ENCODE results near the gene SPTBN5. TPM values are rescaled to one million over a fixed set of nuclear protein-coding genes. Genes with fewer than 3 reads are reported as not detected.

SPTBN5 gene
- total RNA-seq, 1 experiment from 2014 or later = 1.1 TPM

DNA sequence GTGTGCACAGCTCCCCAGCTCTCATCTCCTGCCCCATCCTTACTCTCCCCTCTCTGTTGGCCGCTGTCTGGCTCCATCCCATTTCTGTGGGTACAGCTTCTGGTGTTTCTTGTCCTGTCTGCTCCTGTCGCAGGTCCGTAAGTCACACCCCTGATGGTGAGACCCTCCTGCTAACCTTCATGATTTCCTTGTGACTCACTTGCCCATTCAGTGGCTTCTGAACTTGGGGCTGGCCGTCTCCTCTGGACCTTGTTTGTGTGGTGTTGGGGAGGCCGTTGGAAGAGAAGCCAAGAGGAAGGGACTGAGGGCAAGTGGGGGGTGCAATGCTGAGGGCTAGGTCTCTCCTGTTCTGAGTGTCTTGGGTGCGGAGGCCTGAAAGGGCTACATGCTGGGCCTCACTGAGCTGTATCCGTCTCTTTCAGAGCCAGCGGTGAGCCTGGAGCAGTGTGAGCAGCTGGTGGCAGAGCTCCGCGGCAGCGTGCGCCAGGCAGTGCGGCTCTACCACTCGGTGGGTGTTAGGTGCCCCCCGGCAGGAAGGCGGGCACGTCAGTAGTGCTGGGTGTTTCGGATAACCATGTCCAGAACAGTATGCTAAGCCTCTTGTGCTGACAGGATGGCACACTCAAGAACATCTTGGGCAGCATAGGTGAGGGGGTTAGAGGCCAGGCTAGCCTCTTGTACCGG is 69.6 kb downstream of the SPTBN5 start:
- no peak for DNase-seq (ENCODE audit: low read depth)

DNA sequence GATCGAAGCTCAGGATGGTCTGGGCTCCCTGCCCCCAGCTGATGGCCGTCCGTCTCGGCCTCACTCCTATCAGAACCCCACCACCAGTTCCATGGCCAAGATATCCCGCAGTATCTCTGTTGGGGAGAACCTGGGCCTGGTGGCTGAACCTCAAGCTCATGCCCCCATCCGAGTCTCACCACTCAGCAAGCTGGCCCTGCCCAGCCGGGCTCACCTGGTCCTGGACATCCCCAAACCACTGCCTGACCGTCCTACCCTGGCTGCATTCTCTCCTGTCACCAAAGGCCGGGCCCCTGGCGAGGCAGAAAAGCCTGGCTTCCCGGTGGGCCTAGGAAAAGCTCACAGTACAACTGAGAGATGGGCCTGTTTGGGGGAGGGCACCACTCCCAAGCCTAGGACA is 70.4 kb downstream of the SPTBN5 start:
- no peak for DNase-seq (ENCODE audit: low read depth)

DNA sequence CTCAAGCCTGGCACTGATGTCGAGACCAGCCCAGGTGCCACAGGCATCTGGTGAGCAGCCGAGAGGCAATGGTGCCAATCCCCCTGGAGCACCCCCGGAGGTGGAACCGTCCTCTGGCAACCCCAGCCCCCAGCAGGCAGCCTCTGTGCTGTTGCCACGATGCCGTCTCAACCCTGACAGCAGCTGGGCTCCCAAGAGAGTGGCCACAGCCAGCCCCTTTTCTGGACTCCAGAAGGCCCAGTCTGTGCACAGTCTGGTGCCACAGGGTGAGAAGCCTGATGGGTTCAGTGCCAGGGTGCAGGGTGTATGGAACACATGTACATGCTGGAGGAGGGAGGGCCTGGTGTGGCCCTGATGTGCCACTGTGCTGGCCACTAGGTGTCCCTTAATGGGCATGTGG is 70.9 kb downstream of the SPTBN5 start:
- no peak for DNase-seq (ENCODE audit: low read depth)

DNA sequence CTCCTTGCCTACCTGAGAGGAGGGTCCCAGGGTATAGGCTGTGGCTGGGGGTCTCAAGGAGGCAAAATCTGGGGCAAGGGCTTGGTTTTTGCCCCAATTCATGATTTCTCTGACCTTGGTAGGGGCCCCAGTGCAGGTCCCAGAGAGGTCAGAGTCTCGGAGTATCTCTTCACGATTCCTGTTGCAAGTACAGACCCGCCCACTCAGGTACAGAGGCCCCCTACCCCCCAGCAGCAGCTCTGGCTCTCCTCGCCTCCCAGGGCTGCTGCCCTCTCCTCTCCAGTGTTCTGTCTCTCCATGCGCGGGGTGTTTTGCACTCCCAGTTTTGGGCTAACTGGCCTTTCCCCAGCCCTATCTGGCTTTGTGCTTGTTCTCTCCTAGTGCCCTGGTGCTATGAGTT is 71.4 kb downstream of the SPTBN5 start:
- no peak for DNase-seq (ENCODE audit: low read depth)

DNA sequence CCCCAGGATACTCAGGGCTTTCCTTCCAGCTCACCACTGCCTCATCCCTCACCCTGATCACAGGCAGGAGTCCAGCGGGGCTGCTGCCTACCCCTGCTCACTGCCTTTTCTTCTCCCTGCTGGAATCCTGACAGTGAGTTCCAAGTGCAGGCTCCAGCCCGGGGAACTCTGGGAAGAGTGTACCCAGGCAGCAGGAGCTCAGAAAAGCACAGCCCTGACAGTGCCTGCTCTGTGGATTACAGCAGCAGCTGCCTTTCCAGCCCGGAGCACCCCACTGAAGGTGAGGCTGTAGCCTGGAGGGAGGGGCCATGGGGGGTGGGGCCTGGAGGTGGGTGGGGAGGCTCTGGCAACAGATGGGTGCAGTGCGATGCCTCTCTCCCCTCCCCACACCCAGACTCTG is 72.0 kb downstream of the SPTBN5 start:
- no peak for DNase-seq (ENCODE audit: low read depth)

DNA sequence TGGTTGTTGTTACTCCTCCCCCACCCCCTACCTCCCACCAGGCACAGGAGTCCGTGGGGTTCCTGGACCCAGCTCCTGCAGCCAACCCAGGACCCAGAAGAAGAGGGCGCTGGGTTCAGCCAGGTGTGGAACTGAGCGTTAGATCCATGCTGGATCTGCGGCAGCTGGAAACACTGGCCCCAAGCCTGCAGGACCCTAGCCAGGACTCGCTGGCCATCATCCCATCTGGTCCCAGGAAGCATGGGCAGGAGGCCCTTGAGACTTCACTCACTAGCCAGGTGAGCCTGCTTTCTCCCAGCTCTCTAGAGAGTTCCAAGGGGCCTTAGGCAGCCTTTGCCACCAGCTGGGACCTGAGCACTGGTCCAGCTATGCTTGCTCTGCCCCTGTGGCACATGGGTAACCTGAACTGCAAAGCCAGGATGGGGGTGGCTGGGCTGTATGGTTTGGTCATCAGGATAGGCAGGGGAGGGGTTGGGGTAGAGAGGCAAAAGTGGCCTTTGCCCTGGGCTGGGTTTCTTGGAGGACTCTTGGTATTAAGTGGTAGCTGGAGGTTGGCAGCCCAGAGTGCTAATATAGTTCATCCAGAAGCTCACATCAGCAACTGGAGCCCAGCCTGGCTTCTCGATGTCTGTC is 72.9 kb downstream of the SPTBN5 start:
- no peak for DNase-seq (ENCODE audit: low read depth)

DNA sequence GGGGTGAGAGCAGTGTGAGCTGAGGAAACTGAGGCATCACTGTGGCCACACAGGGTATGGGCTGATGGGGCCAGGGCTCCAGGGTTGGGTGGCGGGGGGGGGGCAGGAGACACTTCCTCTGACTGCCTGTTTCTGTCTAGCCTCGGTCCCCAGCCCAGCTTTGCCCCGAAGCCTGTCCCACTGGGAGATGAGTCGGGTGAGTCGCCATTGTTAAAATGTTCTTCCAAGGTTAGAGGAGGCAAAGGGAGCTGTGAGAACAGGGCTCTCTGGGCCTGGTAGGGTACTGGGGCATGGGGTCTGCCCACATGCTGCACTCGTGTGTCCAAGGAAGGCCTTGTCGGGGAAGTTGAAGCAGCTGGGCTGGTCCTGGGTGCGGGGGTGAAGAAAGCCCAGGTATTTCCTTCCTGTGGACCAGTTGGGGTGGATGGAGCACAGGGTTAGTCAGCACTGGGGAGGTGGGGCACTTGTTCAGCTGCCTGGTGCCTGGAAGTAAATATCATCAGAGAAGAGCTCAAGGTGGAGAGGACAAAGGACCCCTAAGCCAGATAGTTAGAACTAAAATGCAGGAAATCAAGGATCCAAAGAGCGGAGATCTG is 74.3 kb downstream of the SPTBN5 start:
- DNase-seq (ENCODE audit: low read depth) = no peak

DNA sequence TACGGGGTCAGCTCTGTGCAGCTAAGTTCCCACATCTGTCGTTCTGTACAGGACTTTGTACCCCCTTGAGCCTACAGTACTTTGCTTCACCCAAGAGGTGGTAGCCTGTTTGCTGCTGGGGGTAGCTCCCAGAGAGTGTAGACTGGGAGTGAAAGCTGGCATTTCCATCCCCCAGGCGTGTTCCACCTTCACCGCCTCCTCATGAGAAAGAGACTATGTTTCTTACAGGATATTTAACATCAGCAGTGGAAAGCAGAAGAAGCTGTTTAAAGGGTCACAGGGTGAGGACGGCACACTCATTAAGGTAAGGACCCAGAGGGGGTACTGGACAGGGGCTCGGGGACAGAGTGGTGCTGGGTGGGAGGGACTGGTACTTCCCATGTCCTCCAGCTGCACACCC is 76.1 kb downstream of the SPTBN5 start:
- no peak for DNase-seq (ENCODE audit: low read depth)

DNA sequence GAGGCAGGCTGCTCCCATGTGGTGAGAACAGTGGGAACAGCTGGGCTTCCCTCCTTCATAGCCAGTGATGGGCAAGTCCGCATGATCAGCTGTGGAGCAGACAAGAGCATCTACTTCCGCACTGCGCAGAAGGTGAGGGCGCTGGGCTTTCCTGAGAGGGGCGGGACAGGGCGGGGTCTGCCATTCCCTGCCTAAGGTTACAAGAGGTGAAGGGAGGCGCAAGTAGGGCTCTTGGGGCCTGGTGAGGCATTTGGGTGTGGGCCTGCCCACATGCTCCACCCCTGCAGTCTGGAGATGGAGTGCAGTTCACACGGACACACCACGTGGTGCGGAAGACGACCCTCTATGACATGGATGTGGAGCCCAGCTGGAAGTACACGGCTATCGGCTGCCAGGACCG is 76.5 kb downstream of the SPTBN5 start:
- no peak for DNase-seq (ENCODE audit: low read depth)

DNA sequence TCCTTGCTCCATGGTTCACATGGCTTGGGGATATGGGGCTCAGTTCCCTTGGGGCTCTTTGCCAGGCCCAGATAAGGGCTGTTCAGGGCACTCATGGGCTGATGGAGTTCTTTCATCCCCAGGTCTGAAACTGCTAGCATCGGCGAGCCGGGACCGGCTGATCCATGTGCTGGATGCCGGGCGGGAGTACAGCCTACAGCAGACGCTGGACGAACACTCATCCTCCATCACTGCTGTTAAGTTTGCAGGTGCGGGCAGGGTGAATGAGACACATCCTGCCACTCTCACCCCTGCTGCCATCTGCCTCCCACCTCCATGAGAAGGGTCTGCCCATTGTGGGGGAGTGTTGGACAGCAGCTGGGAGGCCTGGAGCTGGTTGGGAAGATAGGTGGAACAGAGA is 77.1 kb downstream of the SPTBN5 start:
- DNase-seq (ENCODE audit: low read depth) = no peak

DNA sequence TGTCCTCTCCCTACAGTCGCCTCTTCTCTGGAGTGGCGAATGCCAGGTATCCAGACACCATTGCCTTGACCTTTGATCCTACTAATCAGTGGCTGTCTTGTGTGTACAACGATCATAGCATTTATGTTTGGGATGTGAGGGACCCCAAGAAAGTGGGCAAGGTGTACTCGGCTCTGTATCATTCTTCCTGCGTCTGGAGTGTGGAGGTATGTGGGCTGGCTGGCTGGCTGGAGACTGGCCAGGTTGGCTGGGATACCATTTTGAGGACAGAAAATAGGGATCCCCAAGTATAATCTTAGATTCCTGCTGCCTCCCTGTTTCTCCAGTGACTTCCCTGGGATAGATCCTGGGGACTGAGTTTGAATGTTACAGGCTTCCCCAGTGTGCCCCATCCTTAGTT is 79.3 kb downstream of the SPTBN5 start:
- no peak for DNase-seq (ENCODE audit: low read depth)

DNA sequence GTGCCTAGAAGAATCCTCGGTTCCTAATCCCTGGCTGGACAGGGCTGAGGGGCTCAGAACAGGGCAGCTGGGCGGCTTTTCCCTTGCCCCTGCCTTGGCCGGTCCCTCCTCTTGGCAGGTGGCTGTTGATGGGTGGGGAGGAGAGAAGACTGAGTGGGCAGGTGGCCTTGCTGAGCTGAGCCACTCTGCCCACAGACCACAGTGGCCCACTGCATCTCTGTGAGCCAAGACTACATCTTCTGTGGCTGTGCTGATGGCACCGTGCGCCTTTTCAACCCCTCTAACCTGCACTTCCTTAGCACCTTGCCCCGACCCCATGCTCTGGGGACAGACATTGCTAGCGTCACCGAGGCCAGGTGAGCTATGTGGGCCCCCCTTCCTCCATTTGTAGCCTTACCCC is 80.4 kb downstream of the SPTBN5 start:
- no peak for DNase-seq (ENCODE audit: low read depth)

DNA sequence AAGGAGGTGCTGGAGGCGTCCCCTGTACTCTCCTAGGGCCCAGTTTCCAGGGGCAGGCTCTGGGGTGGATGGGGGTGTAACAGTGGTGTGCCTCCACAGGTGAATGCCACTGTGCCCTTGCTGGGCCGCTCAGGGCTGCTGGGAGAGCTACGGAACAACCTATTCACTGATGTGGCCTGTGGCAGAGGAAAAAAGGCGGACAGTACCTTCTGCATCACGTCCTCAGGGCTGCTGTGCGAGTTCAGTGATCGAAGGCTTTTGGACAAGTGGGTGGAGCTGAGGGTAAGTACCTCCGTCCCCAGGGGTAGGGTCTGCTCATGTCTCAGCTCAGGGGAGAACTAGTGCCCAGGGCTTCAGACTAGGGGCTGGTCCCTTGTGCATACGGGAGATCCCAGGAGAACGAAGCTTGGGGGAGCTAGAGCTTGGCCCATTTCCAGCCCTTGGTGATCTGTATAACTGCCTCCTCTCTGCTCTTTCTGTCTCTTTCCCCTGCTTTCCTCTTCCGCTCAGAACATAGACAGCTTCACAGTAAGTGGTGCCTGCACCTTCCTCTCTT is 81.0 kb downstream of the SPTBN5 start:
- DNase-seq (ENCODE audit: low read depth) = no peak

DNA sequence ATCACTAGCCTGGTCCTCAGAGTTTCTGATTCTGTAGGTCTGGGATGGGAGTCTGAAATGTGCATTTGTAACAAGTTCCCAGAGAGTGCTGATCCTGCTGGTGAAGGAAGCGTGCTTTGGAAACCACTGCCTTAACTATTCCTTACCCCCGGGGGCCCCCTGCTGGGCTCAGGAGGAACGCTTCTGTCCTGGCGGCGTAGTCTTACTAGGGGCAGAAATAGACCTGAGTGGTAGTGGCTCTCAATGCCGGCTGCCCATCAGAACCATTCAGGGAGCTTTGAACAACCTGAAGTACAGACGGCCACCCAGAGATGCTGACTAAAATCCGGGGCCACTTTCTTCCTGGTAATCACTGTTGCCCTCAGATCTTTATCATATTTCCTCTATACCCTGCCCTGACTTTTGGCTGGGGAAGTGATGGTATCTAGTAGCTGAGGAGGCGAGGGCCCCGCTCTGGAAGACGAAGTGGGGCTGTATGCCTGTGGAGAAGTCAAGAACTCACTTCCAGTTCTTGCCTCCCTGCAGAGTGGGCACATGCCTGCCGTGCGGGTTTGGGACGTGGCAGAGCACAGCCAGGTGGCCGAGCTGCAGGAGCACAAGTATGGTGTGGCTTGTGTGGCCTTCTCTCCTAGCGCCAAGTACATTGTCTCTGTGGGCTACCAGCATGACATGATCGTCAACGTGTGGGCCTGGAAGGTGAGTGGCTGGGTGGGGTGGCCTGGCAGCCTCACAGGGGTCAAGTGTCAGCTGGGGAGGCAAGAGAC is 82.2 kb downstream of the SPTBN5 start:
- DNase-seq (ENCODE audit: low read depth) = peak; percentile 71

DNA sequence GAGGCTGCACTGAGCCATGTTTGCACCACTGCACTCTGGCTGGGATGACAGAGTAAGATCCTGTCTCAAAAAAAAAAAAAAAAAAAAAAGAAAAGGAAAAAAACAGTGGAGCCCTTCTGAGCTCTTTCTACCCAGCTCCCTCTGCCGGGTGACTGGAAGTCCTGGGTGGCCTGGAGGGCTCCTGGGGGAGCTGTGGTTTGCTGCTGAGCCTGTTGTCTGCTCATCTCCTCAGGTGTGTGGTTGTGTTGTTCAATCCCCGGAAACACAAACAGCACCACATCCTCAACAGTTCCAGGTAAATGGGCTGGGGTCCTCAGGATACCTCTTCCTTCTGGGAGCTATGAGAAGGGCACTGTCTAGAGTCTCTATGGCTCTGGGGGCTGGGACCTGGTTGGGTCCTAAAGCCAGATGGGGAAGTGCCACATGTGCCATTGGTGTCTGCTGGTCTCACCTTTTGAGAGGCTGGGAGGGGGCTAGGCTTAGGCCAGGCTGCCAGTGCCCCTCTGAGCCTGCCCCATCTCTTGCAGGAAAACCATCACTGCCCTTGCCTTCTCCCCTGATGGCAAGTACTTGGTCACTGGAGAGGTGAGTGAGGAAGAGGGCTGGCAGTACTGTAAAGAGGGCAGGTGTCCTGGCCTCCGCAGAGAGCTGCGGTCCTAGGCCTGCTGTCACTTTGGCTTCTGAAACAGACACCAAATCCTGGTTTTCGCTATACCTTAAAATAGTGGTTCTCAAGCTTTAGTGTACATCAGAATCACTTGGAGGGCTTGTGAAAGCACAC is 83.0 kb downstream of the SPTBN5 start:
- DNase-seq (ENCODE audit: low read depth) = no peak

DNA sequence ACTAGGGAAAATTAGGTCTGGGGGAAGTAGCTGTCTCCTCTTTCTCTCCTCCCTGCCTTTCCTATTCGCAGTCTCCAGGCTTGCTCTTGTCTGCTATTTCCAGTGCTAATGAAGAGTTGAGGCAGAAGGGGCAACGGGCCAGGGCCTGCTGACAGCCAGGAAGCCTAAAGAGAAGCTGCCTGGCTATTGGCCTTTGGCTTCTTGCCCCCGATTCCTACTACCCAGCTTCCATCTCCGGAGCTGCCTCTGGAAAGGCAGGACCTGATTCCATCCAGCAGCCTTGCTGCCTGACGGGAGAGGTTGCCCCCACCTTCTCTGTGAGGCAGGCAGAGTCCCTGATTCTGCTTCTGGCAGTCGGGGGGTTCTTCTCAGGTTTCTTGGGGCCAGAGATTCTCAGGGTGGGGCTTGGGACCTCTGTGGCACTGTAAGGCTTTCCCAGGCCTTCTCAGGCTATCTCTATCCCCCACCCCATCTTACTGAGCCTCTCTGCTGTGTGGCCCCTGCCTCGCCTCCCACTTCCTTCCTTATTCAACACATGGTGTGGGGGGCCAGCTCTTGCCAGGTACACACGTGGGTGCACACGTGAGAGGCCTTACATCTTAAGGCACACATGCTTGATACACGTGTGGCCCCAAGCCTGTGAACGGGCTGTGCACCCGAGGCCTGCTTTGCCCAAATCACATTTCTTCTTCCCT is 84.2 kb downstream of the SPTBN5 start:
- DNase-seq (ENCODE audit: low read depth) = no peak

DNA sequence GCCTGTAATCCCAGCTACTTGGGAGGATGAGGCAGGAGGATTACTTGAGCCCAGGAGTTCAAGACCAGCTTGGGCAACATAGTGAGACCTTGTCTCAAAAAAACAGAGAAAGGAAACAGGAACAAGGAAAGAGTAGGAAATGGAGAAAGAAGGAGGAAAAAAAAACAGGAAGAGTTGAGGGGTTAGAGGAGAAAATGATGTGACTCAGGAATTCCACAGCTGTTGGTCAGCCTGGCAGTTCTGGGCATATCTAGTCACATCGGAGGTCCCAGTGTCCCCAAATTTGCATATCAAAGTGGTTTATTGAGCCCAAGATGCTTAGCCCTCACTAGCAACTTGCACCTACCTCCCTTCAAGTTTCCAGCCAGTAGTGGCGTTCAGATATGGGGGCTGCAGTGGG is 84.7 kb downstream of the SPTBN5 start:
- DNase-seq (ENCODE audit: low read depth) = peak; percentile 33

DNA sequence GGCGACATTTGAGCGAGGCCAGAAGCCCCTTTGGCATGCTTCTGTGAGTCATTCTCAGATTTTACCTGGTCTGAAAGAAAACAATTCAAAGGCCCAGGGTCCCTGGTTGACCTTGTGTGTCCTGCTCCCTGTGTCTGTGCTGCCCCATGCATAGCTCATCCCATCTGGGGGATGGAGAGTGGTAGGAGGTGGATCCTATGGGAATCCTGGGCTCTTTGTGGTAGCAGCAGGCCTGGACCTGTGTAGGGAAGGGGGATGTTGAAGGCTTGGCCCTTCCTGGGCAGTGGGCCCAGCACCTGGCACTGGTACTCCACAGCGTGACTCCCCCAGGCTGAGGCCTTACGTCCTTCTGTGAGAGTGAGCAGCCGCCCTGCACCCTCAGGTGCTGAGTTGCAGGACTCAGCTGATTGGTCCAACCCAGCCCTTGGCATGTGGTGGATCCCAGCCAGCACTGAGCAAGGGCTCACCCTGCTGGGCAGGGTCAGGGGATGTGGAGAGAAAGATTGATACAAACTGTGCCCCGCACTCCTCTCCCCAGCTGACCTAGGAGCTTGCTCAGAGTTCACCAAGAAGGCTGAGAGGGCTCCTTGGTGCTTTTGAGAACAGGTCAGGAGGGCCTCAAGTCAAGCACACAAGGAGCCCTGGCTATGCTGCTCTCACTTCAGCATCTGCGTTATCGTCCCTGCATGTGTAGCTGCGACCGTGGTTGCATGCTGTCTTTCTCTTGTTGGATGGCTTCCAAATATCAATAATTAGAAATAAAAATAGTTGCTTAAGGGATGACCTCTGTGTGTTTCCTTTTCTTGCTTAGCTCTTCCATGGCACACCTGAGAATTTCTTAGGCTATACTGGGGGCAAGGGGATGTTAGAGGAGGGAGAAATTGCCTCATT is 87.3 kb downstream of the SPTBN5 start:
- DNase-seq (ENCODE audit: low read depth) = no peak

DNA sequence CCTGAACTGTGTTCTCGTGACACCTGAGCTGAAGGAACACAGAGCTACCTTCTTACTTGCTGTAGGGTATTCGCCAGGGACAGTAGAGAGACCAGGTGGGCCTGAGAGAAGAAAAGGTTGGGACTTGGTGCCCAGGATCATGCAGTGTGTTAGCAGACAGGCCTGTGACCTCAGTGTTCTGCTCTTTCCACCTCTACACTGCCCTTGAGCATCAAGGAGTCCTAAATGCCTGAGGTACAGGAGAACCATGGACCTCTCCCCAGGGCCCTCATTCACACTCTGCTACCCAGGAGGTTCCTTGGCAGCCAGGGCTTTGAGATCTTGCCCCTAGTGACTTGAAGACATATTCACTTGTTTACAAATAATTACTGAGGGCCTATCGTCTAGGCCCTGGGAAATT is 88.1 kb downstream of the SPTBN5 start:
- no peak for DNase-seq (ENCODE audit: low read depth)
